Adipocyte (in vitro differentiated cells): Measurements from ENCODE around the gene APLP1.
"Not testable (repeated sequence)": the region's sequence is repeated elsewhere in the genome, so short reads cannot be mapped to it uniquely, and the experiment has no call there.

Experiments used
- DNase-seq: peaks from one replicate; pipeline ENCODE4 v3.0.0-alpha.2; 2015; ENCODE audit warnings: low read depth
- H3K27me3 ChIP-seq: replicated peaks from 2 replicates; pipeline ENCODE4 v1.7.0; 2013; ENCODE audit warnings: mild to moderate bottlenecking, low read length, moderate library complexity; ENCODE audit not compliant: control insufficient read depth, insufficient read depth
- H3K36me3 ChIP-seq: 2 replicates; pipeline ENCODE4 v1.7.0; 2013; ENCODE audit warnings: low read length, mild to moderate bottlenecking, moderate library complexity; ENCODE audit not compliant: control insufficient read depth, insufficient read depth, severe bottlenecking
- H3K4me1 ChIP-seq: 2 replicates; pipeline ENCODE4 v1.7.0; 2013; ENCODE audit warnings: mild to moderate bottlenecking, low read length, moderate library complexity; ENCODE audit not compliant: control insufficient read depth, insufficient read depth
- H3K4me3 ChIP-seq: 2 replicates; pipeline ENCODE4 v1.7.0; 2013; ENCODE audit warnings: mild to moderate bottlenecking, low read length, moderate library complexity
- H3K9ac ChIP-seq: 2 replicates; pipeline ENCODE4 v1.7.0; 2013; ENCODE audit warnings: mild to moderate bottlenecking, low read length, moderate library complexity
- H3K9me3 ChIP-seq: 2 replicates; pipeline ENCODE4 v1.7.0; 2013; ENCODE audit warnings: mild to moderate bottlenecking, low read length, moderate library complexity; ENCODE audit not compliant: control insufficient read depth

The APLP1 gene

GRCh38 chr19:35908973-35909683, 40.8 kb downstream of the APLP1 start:
- Histone ChIP-seq H3K4me1 (peaks cover 12% of the 10 kb centered on the region), H3K27me3 (no peaks in the 10 kb centered on the region), H3K9me3 (no peaks in the 10 kb centered on the region), H3K4me3 (no peak overlapping the region), H3K36me3 (no peaks in the 10 kb centered on the region), H3K9ac (no peak overlapping the region)
- no peak for DNase-seq

- H3K9me3 ChIP-seq, result no peaks in the 10 kb centered on the region
- no peak overlapping the region for H3K9ac ChIP-seq
- DNase-seq, result no peak
These were observed 41.3 kb downstream of the APLP1 start for GRCh38 chr19:35909684-35910035.

GRCh38 chr19:35910355-35910754, 42.0 kb downstream of the APLP1 start:
- not testable (repeated sequence) for DNase-seq, H3K4me3 ChIP-seq, H3K36me3 ChIP-seq, H3K27me3 ChIP-seq, H3K9me3 ChIP-seq, H3K9ac ChIP-seq
- peaks cover 12% of the 10 kb centered on the region for H3K4me1 ChIP-seq

More at GRCh38 chr19:35909684-35910035, 41.3 kb downstream of the APLP1 start:
- no peaks in the 10 kb centered on the region for H3K36me3 ChIP-seq
- H3K4me1 ChIP-seq, result peaks cover 12% of the 10 kb centered on the region
- no peaks in the 10 kb centered on the region for H3K27me3 ChIP-seq
- no peak overlapping the region for H3K4me3 ChIP-seq

- Histone ChIP-seq H3K27me3 (no peaks in the 10 kb centered on the region), H3K4me1 (peaks cover 11% of the 10 kb centered on the region), H3K4me3 (no peak overlapping the region), H3K9ac (no peak overlapping the region), H3K9me3 (no peaks in the 10 kb centered on the region), H3K36me3 (no peaks in the 10 kb centered on the region)
- DNase-seq, result no peak
These were observed 42.8 kb downstream of the APLP1 start for GRCh38 chr19:35911173-35911572.

GRCh38 chr19:35911790-35912189, 43.4 kb downstream of the APLP1 start:
- Histone ChIP-seq H3K9me3 (no peaks in the 10 kb centered on the region), H3K9ac (no peak overlapping the region), H3K36me3 (no peaks in the 10 kb centered on the region), H3K4me1 (peaks cover 6% of the 10 kb centered on the region), H3K27me3 (peaks cover under 1% of the 10 kb centered on the region), H3K4me3 (no peak overlapping the region)
- no peak for DNase-seq

- Histone ChIP-seq H3K9me3 (no peaks in the 10 kb centered on the region), H3K27me3 (peaks cover 4% of the 10 kb centered on the region), H3K9ac (no peak overlapping the region), H3K36me3 (no peaks in the 10 kb centered on the region), H3K4me1 (peaks cover 3% of the 10 kb centered on the region), H3K4me3 (no peak overlapping the region)
- no peak for DNase-seq
These were observed 45.2 kb downstream of the APLP1 start for GRCh38 chr19:35913589-35913988.

- no peak for DNase-seq
- no peaks in the 10 kb centered on the region for H3K9me3 ChIP-seq
- no peak overlapping the region for H3K9ac ChIP-seq
- peaks cover 4% of the 10 kb centered on the region for H3K27me3 ChIP-seq
- no peak overlapping the region for H3K4me3 ChIP-seq
- no peaks in the 10 kb centered on the region for H3K36me3 ChIP-seq
- H3K4me1 ChIP-seq, result peaks cover 3% of the 10 kb centered on the region
These were observed 47.1 kb downstream of the APLP1 start for GRCh38 chr19:35915443-35915842.

- Histone ChIP-seq H3K9ac (no peak overlapping the region), H3K27me3 (peaks cover 10% of the 10 kb centered on the region), H3K9me3 (no peaks in the 10 kb centered on the region), H3K4me3 (no peak overlapping the region), H3K36me3 (no peaks in the 10 kb centered on the region), H3K4me1 (no peaks in the 10 kb centered on the region)
- DNase-seq, result no peak
These were observed 50.9 kb downstream of the APLP1 start for GRCh38 chr19:35919306-35919705.

- DNase-seq, result no peak
- Histone ChIP-seq H3K27me3 (peaks cover 17% of the 10 kb centered on the region), H3K9me3 (peaks cover 11% of the 10 kb centered on the region), H3K9ac (no peak overlapping the region), H3K4me3 (no peak overlapping the region), H3K4me1 (no peaks in the 10 kb centered on the region), H3K36me3 (no peaks in the 10 kb centered on the region)
These were observed 52.6 kb downstream of the APLP1 start for GRCh38 chr19:35921012-35921411.

- Histone ChIP-seq H3K4me1 (no peaks in the 10 kb centered on the region), H3K4me3 (no peak overlapping the region)
These were observed 57.1 kb downstream of the APLP1 start for GRCh38 chr19:35925501-35925900.

GRCh38 chr19:35928507-35928906, 60.1 kb downstream of the APLP1 start:
- H3K4me3 ChIP-seq, result no peak overlapping the region
- H3K36me3 ChIP-seq, result no peaks in the 10 kb centered on the region
- peaks cover 18% of the 10 kb centered on the region for H3K27me3 ChIP-seq
- peaks cover 11% of the 10 kb centered on the region for H3K9me3 ChIP-seq
- no peak overlapping the region for H3K9ac ChIP-seq
- DNase-seq, result no peak
- H3K4me1 ChIP-seq, result peaks cover 4% of the 10 kb centered on the region

More at GRCh38 chr19:35925501-35925900, 57.1 kb downstream of the APLP1 start:
- Histone ChIP-seq H3K36me3 (no peaks in the 10 kb centered on the region), H3K9ac (no peak overlapping the region), H3K9me3 (peaks cover 11% of the 10 kb centered on the region), H3K27me3 (peaks cover 21% of the 10 kb centered on the region)
- DNase-seq, result no peak
